Endodermal cell (in vitro differentiated cells): Measurements from ENCODE around the gene CNOT4. TPM values are rescaled to one million over a fixed set of nuclear protein-coding genes. Genes with fewer than 3 reads are reported as not detected.

Source experiments
- DNase-seq: peaks from one replicate; pipeline ENCODE4 v3.0.0-alpha.2; 2017
- H3K27ac ChIP-seq: 2 replicates; pipeline ENCODE4 v1.5.1; 2013; ENCODE audit warnings: mild to moderate bottlenecking, low read depth, low read length, moderate library complexity
- H3K27me3 ChIP-seq: 2 replicates; pipeline ENCODE4 v1.6.1; 2013; ENCODE audit warnings: mild to moderate bottlenecking, low read length, moderate library complexity; ENCODE audit not compliant: insufficient read depth, control insufficient read depth, poor library complexity, severe bottlenecking
- H3K36me3 ChIP-seq: 2 replicates; pipeline ENCODE4 v1.7.0; 2013; ENCODE audit warnings: mild to moderate bottlenecking, low read length, moderate library complexity; ENCODE audit not compliant: control insufficient read depth, insufficient read depth
- H3K4me1 ChIP-seq: one replicate; pipeline ENCODE4 v1.7.0; 2013; ENCODE audit warnings: low read length; ENCODE audit not compliant: control insufficient read depth, insufficient read depth
- H3K4me3 ChIP-seq: 2 replicates; pipeline ENCODE4 v1.5.1; 2013; ENCODE audit warnings: mild to moderate bottlenecking, low read length, moderate library complexity
- H3K9ac ChIP-seq: 2 replicates; pipeline ENCODE4 v1.6.1; 2013; ENCODE audit warnings: mild to moderate bottlenecking, low read length, moderate library complexity; ENCODE audit not compliant: poor library complexity, severe bottlenecking; ENCODE audit errors: extremely low read depth
- H3K9me3 ChIP-seq: 2 replicates; pipeline ENCODE4 v1.6.1; 2013; ENCODE audit warnings: mild to moderate bottlenecking, low read length, moderate library complexity; ENCODE audit not compliant: control insufficient read depth
- H3K27ac Mint-ChIP-seq: 2 replicates; pipeline ENCODE4 v1.8.0; 2020; ENCODE audit warnings: mixed read lengths
- H3K27me3 Mint-ChIP-seq: 2 replicates; pipeline ENCODE4 v1.8.0; 2021; ENCODE audit warnings: mild to moderate bottlenecking, mixed read lengths; ENCODE audit not compliant: insufficient read depth
- H3K36me3 Mint-ChIP-seq: 2 replicates; pipeline ENCODE4 v1.8.0; 2020; ENCODE audit warnings: low read depth, mixed read lengths
- H3K4me1 Mint-ChIP-seq: 2 replicates; pipeline ENCODE4 v1.8.0; 2020; ENCODE audit warnings: mixed read lengths
- H3K4me3 Mint-ChIP-seq: 2 replicates; pipeline ENCODE4 v1.8.0; 2020; ENCODE audit warnings: mild to moderate bottlenecking, moderate library complexity, mixed read lengths
- H3K9me3 Mint-ChIP-seq: 2 replicates; pipeline ENCODE4 v1.8.0; 2020; ENCODE audit warnings: mild to moderate bottlenecking, mixed read lengths
- CTCF ChIP-seq: fragments of 200-600 bp; sonication (generic); conservative IDR thresholded peaks from 2 replicates; pipeline ENCODE4 v1.5.0; 2021; ENCODE audit warnings: antibody characterized with exemption, mild to moderate bottlenecking
- WGBS, 2 experiments: methylation state at CpG; one replicate each; pipeline versions ENCODE4 v1.1.5 to v1.1.7; 2013; ENCODE audit warnings: missing lambda C conversion rate in 2 of 2, mixed read lengths in 1 of 2; ENCODE audit not compliant: insufficient coverage in 1 of 2, insufficient read length in 1 of 2; 5-methylcytosine and 5-hydroxymethylcytosine counted together
- total RNA-seq, 2 donors: library from RNA; stranded (reverse); fragmentation: NEBNext Ultra II Directional in 1 of 2; extraction: Animal tissue kit (Norgen Biotek cat#: 25700) in 1 of 2; gene quantifications; 2 replicates in 1 of 2; 3 replicates in 1 of 2; pipeline ENCODE4 v1.2.1, GENCODE V29; 2021

CNOT4 gene
- total RNA-seq, 2 donors from 2014 or later, result 22.7 to 23.8 TPM

- peaks cover 8% of the 10 kb centered on the region for H3K36me3 Mint-ChIP-seq
- H3K27ac Mint-ChIP-seq, result no peak overlapping the region
- H3K4me3 ChIP-seq, result no peak overlapping the region
- H3K27me3 ChIP-seq, result no peaks in the 10 kb centered on the region
- H3K36me3 ChIP-seq, result peaks cover 5% of the 10 kb centered on the region
- no peak overlapping the region for H3K27ac ChIP-seq
- no peak overlapping the region for H3K9ac ChIP-seq
- H3K4me1 ChIP-seq, result no peaks in the 10 kb centered on the region
- H3K4me1 Mint-ChIP-seq, result no peaks in the 10 kb centered on the region
- no peak overlapping the region for H3K4me3 Mint-ChIP-seq
- no peak for DNase-seq
- H3K9me3 Mint-ChIP-seq, result no peaks in the 10 kb centered on the region
- no peak for TF ChIP-seq CTCF
- no peaks in the 10 kb centered on the region for H3K9me3 ChIP-seq
- no peaks in the 10 kb centered on the region for H3K27me3 Mint-ChIP-seq
Measured at GRCh38 chr7:135407884-135408283, 102.0 kb downstream of the CNOT4 start.

GRCh38 chr7:135406918-135407317 is 103.0 kb downstream of the CNOT4 start:
- H3K27ac Mint-ChIP-seq, result no peak overlapping the region
- no peaks in the 10 kb centered on the region for H3K9me3 ChIP-seq
- H3K27ac ChIP-seq, result no peak overlapping the region
- H3K36me3 Mint-ChIP-seq, result peaks cover 8% of the 10 kb centered on the region
- no peak overlapping the region for H3K4me3 ChIP-seq
- H3K4me1 Mint-ChIP-seq, result no peaks in the 10 kb centered on the region
- H3K27me3 ChIP-seq, result peaks cover 7% of the 10 kb centered on the region
- H3K27me3 Mint-ChIP-seq, result peaks cover 3% of the 10 kb centered on the region
- H3K36me3 ChIP-seq, result peaks cover 5% of the 10 kb centered on the region
- no peaks in the 10 kb centered on the region for H3K9me3 Mint-ChIP-seq
- DNase-seq, result no peak
- no peaks in the 10 kb centered on the region for H3K4me1 ChIP-seq
- TF ChIP-seq CTCF, result no peak
- no peak overlapping the region for H3K4me3 Mint-ChIP-seq
- WGBS, 2 experiments, result 91 to 94% methylated on average over 3 of the region's 3 CpGs
- no peak overlapping the region for H3K9ac ChIP-seq

- peaks cover 8% of the 10 kb centered on the region for H3K27me3 Mint-ChIP-seq
- no peak overlapping the region for H3K4me3 ChIP-seq
- no peak overlapping the region for H3K27ac Mint-ChIP-seq
- 97 to 100% methylated on average over 1 to 2 of the region's 2 CpGs for WGBS, 2 experiments
- no peaks in the 10 kb centered on the region for H3K4me1 ChIP-seq
- peaks cover 17% of the 10 kb centered on the region for H3K27me3 ChIP-seq
- no peak for DNase-seq
- H3K27ac ChIP-seq, result no peak overlapping the region
- no peaks in the 10 kb centered on the region for H3K4me1 Mint-ChIP-seq
- H3K9ac ChIP-seq, result no peak overlapping the region
- no peaks in the 10 kb centered on the region for H3K9me3 ChIP-seq
- no peak overlapping the region for H3K4me3 Mint-ChIP-seq
- peaks cover 8% of the 10 kb centered on the region for H3K36me3 Mint-ChIP-seq
- H3K9me3 Mint-ChIP-seq, result no peaks in the 10 kb centered on the region
- peaks cover 5% of the 10 kb centered on the region for H3K36me3 ChIP-seq
- TF ChIP-seq CTCF, result no peak
Measured at GRCh38 chr7:135405969-135406368, 103.9 kb downstream of the CNOT4 start.
